Endodermal cell (in vitro differentiated cells): ENCODE results near the gene GAN. TPM values are rescaled to one million over a fixed set of nuclear protein-coding genes. Genes with fewer than 3 reads are reported as not detected.

Experiments
- DNase-seq: peaks from one replicate; pipeline ENCODE4 v3.0.0-alpha.2; 2017
- H3K27ac ChIP-seq: 2 replicates; pipeline ENCODE4 v1.5.1; 2013; ENCODE audit warnings: mild to moderate bottlenecking, low read depth, low read length, moderate library complexity
- H3K27me3 ChIP-seq: 2 replicates; pipeline ENCODE4 v1.6.1; 2013; ENCODE audit warnings: mild to moderate bottlenecking, low read length, moderate library complexity; ENCODE audit not compliant: insufficient read depth, control insufficient read depth, poor library complexity, severe bottlenecking
- H3K36me3 ChIP-seq: 2 replicates; pipeline ENCODE4 v1.7.0; 2013; ENCODE audit warnings: mild to moderate bottlenecking, low read length, moderate library complexity; ENCODE audit not compliant: control insufficient read depth, insufficient read depth
- H3K4me1 ChIP-seq: one replicate; pipeline ENCODE4 v1.7.0; 2013; ENCODE audit warnings: low read length; ENCODE audit not compliant: control insufficient read depth, insufficient read depth
- H3K4me3 ChIP-seq: 2 replicates; pipeline ENCODE4 v1.5.1; 2013; ENCODE audit warnings: mild to moderate bottlenecking, low read length, moderate library complexity
- H3K9ac ChIP-seq: 2 replicates; pipeline ENCODE4 v1.6.1; 2013; ENCODE audit warnings: mild to moderate bottlenecking, low read length, moderate library complexity; ENCODE audit not compliant: poor library complexity, severe bottlenecking; ENCODE audit errors: extremely low read depth
- H3K9me3 ChIP-seq: 2 replicates; pipeline ENCODE4 v1.6.1; 2013; ENCODE audit warnings: mild to moderate bottlenecking, low read length, moderate library complexity; ENCODE audit not compliant: control insufficient read depth
- H3K27ac Mint-ChIP-seq: 2 replicates; pipeline ENCODE4 v1.8.0; 2020; ENCODE audit warnings: mixed read lengths
- H3K27me3 Mint-ChIP-seq: 2 replicates; pipeline ENCODE4 v1.8.0; 2021; ENCODE audit warnings: mild to moderate bottlenecking, mixed read lengths; ENCODE audit not compliant: insufficient read depth
- H3K36me3 Mint-ChIP-seq: 2 replicates; pipeline ENCODE4 v1.8.0; 2020; ENCODE audit warnings: low read depth, mixed read lengths
- H3K4me1 Mint-ChIP-seq: 2 replicates; pipeline ENCODE4 v1.8.0; 2020; ENCODE audit warnings: mixed read lengths
- H3K4me3 Mint-ChIP-seq: 2 replicates; pipeline ENCODE4 v1.8.0; 2020; ENCODE audit warnings: mild to moderate bottlenecking, moderate library complexity, mixed read lengths
- H3K9me3 Mint-ChIP-seq: 2 replicates; pipeline ENCODE4 v1.8.0; 2020; ENCODE audit warnings: mild to moderate bottlenecking, mixed read lengths
- CTCF ChIP-seq: fragments of 200-600 bp; sonication (generic); conservative IDR thresholded peaks from 2 replicates; pipeline ENCODE4 v1.5.0; 2021; ENCODE audit warnings: antibody characterized with exemption, mild to moderate bottlenecking
- WGBS, 2 experiments: methylation state at CpG; one replicate each; pipeline versions ENCODE4 v1.1.5 to v1.1.7; 2013; ENCODE audit warnings: missing lambda C conversion rate in 2 of 2, mixed read lengths in 1 of 2; ENCODE audit not compliant: insufficient coverage in 1 of 2, insufficient read length in 1 of 2; 5-methylcytosine and 5-hydroxymethylcytosine counted together
- total RNA-seq, 2 donors: library from RNA; stranded (reverse); fragmentation: NEBNext Ultra II Directional in 1 of 2; extraction: Animal tissue kit (Norgen Biotek cat#: 25700) in 1 of 2; gene quantifications; 2 replicates in 1 of 2; 3 replicates in 1 of 2; pipeline ENCODE4 v1.2.1, GENCODE V29; 2021

Gene GAN
- total RNA-seq, 2 donors from 2014 or later = 23.4 to 28.9 TPM

- Mint-ChIP-seq H3K27me3 (no peaks in the 10 kb centered on the region), H3K4me3 (no peak overlapping the region)
- H3K36me3 ChIP-seq = no peaks in the 10 kb centered on the region
Observed at GRCh38 chr16:81284995-81285600, 29.7 kb upstream of the GAN start.

GRCh38 chr16:81286190-81286589 lies 28.6 kb upstream of the GAN start:
- Mint-ChIP-seq H3K9me3 (no peaks in the 10 kb centered on the region), H3K27me3 (no peaks in the 10 kb centered on the region), H3K36me3 (no peaks in the 10 kb centered on the region), H3K27ac (no peak overlapping the region), H3K4me3 (no peak overlapping the region), H3K4me1 (no peaks in the 10 kb centered on the region)
- no peak for TF ChIP-seq CTCF
- no peak for DNase-seq
- H3K9ac ChIP-seq = no peak overlapping the region
- H3K4me3 ChIP-seq = no peak overlapping the region
- 93 to 100% methylated on average over 1 of the region's 1 CpG for WGBS, 2 experiments
- H3K4me1 ChIP-seq = no peaks in the 10 kb centered on the region
- H3K27ac ChIP-seq = no peak overlapping the region
- H3K36me3 ChIP-seq = no peaks in the 10 kb centered on the region
- no peaks in the 10 kb centered on the region for H3K27me3 ChIP-seq
- no peaks in the 10 kb centered on the region for H3K9me3 ChIP-seq

More at GRCh38 chr16:81284995-81285600, 29.7 kb upstream of the GAN start:
- Histone ChIP-seq H3K9ac (no peak overlapping the region), H3K27me3 (no peaks in the 10 kb centered on the region), H3K9me3 (no peaks in the 10 kb centered on the region), H3K27ac (no peak overlapping the region), H3K4me3 (no peak overlapping the region), H3K4me1 (no peaks in the 10 kb centered on the region)
- DNase-seq = no peak
- no peaks in the 10 kb centered on the region for H3K36me3 Mint-ChIP-seq
- no peaks in the 10 kb centered on the region for H3K4me1 Mint-ChIP-seq
- 87 to 89% methylated on average over 3 to 8 of the region's 8 CpGs for WGBS, 2 experiments
- H3K27ac Mint-ChIP-seq = no peak overlapping the region
- TF ChIP-seq CTCF = no peak
- no peaks in the 10 kb centered on the region for H3K9me3 Mint-ChIP-seq

GRCh38 chr16:81291117-81291516 lies 23.6 kb upstream of the GAN start:
- DNase-seq = no peak
- Mint-ChIP-seq H3K27ac (no peak overlapping the region), H3K27me3 (peaks cover 6% of the 10 kb centered on the region), H3K36me3 (no peaks in the 10 kb centered on the region), H3K4me1 (no peaks in the 10 kb centered on the region), H3K4me3 (no peak overlapping the region), H3K9me3 (no peaks in the 10 kb centered on the region)
- Histone ChIP-seq H3K27me3 (no peaks in the 10 kb centered on the region), H3K27ac (no peak overlapping the region), H3K9me3 (no peaks in the 10 kb centered on the region), H3K36me3 (no peaks in the 10 kb centered on the region), H3K4me3 (no peak overlapping the region), H3K4me1 (no peaks in the 10 kb centered on the region), H3K9ac (no peak overlapping the region)
- WGBS, 2 experiments = 92 to 99% methylated on average over 9 of the region's 9 CpGs
- no peak for TF ChIP-seq CTCF
